Liver (tissue), 9 donors: ENCODE results near the gene ADGRD1. TPM values are rescaled to one million over a fixed set of nuclear protein-coding genes. Genes with fewer than 3 reads are reported as not detected.

Experiments
- DNase-seq: peaks from one replicate; pipeline ENCODE4 v3.0.0-alpha.2; 2017; ENCODE audit warnings: low spot score
- H3K27ac ChIP-seq, 2 donors: one replicate each; pipeline ENCODE4 v1.7.0; 2013; ENCODE audit warnings: inconsistent platforms in 2 of 2, low read length in 2 of 2, control low read depth in 1 of 2, low read depth in 1 of 2, mild to moderate bottlenecking in 1 of 2
- H3K27me3 ChIP-seq, 4 donors: one replicate each; pipeline versions ENCODE4 v1.6.1 to v1.7.0; 2013; ENCODE audit warnings: low read length in 3 of 4, inconsistent platforms in 1 of 4, mild to moderate bottlenecking in 1 of 4, moderate library complexity in 1 of 4; ENCODE audit not compliant: control insufficient read depth in 4 of 4, insufficient read depth in 4 of 4
- H3K36me3 ChIP-seq, 4 donors: one replicate each; pipeline versions ENCODE4 v1.6.1 to v1.7.0; 2013; ENCODE audit warnings: low read length in 3 of 4, mild to moderate bottlenecking in 3 of 4, low read depth in 1 of 4, moderate library complexity in 1 of 4; ENCODE audit not compliant: control insufficient read depth in 4 of 4, insufficient read depth in 3 of 4
- H3K4me1 ChIP-seq, 4 donors: one replicate each; pipeline versions ENCODE4 v1.6.1 to v1.7.0; 2013; ENCODE audit warnings: low read length in 3 of 4, mild to moderate bottlenecking in 3 of 4, moderate library complexity in 1 of 4; ENCODE audit not compliant: control insufficient read depth in 4 of 4, insufficient read depth in 4 of 4
- H3K4me3 ChIP-seq, 3 donors: one replicate each; pipeline versions ENCODE4 v1.6.1 to v1.7.0; 2013; ENCODE audit warnings: low read length in 3 of 3, control low read depth in 1 of 3, low read depth in 1 of 3, mild to moderate bottlenecking in 1 of 3
- H3K9ac ChIP-seq, 2 donors: one replicate each; pipeline ENCODE4 v1.7.0; 2013; ENCODE audit warnings: low read length in 2 of 2, mild to moderate bottlenecking in 2 of 2, moderate library complexity in 2 of 2, control low read depth in 1 of 2, low read depth in 1 of 2
- H3K9me3 ChIP-seq, 4 donors: one replicate each; pipeline versions ENCODE4 v1.6.1 to v1.7.0; 2013; ENCODE audit warnings: low read length in 3 of 4; ENCODE audit not compliant: control insufficient read depth in 4 of 4
- EGR1 ChIP-seq, 2 donors: IDR thresholded peaks; 2 replicates each; pipeline ENCODE4 v1.6.1; 2016 to 2018; ENCODE audit warnings: antibody characterized with exemption in 2 of 2, low read depth in 2 of 2
- FOXA1 ChIP-seq: IDR thresholded peaks from 2 replicates; pipeline ENCODE4 v1.6.1; 2016; ENCODE audit warnings: antibody characterized with exemption
- GABPA ChIP-seq, 2 donors: IDR thresholded peaks in 1 of 2; conservative IDR thresholded peaks in 1 of 2; 2 replicates each; pipeline ENCODE4 v1.6.1; 2016; ENCODE audit warnings: antibody characterized with exemption in 2 of 2, mild to moderate bottlenecking in 1 of 2, moderate library complexity in 1 of 2
- HNF4A ChIP-seq, 2 donors: conservative IDR thresholded peaks; 2 replicates each; pipeline ENCODE4 v1.6.1; 2016; ENCODE audit warnings: antibody characterized with exemption in 2 of 2, mild to moderate bottlenecking in 2 of 2
- HNF4G ChIP-seq: IDR thresholded peaks from 2 replicates; pipeline ENCODE4 v1.6.1; 2016; ENCODE audit warnings: antibody characterized with exemption
- JUND ChIP-seq, 2 donors: IDR thresholded peaks; 2 replicates each; pipeline ENCODE4 v1.6.1; 2016; ENCODE audit warnings: antibody characterized with exemption in 2 of 2
- NR2F2 ChIP-seq: IDR thresholded peaks from 2 replicates; pipeline ENCODE4 v1.6.1; 2016; ENCODE audit warnings: antibody characterized with exemption
- RAD21 ChIP-seq, 2 donors: IDR thresholded peaks; 2 replicates each; pipeline ENCODE4 v1.6.1; 2016; ENCODE audit warnings: antibody characterized with exemption in 2 of 2, mild to moderate bottlenecking in 2 of 2
- RXRA ChIP-seq, 2 donors: IDR thresholded peaks; 2 replicates each; pipeline ENCODE4 v1.6.1; 2017 to 2018; ENCODE audit warnings: antibody characterized with exemption in 2 of 2, mild to moderate bottlenecking in 1 of 2
- SP1 ChIP-seq: IDR thresholded peaks from 2 replicates; pipeline ENCODE4 v1.6.1; 2018; ENCODE audit warnings: antibody characterized with exemption, mild to moderate bottlenecking
- TAF1 ChIP-seq: conservative IDR thresholded peaks from 2 replicates; pipeline ENCODE4 v1.6.1; 2016; ENCODE audit warnings: antibody characterized with exemption, mild to moderate bottlenecking
- YY1 ChIP-seq: IDR thresholded peaks from 2 replicates; pipeline ENCODE4 v1.6.1; 2016; ENCODE audit warnings: antibody characterized with exemption, mild to moderate bottlenecking
- WGBS: extraction: QIAGEN DNeasy Blood & Tissue Kit; methylation state at CpG from one replicate; pipeline ENCODE4 v1.1.7; 2013; 5-methylcytosine and 5-hydroxymethylcytosine counted together
- polyA plus RNA-seq, 2 donors: library from polyadenylated mRNA; stranded (reverse) in 1 of 2; unstranded in 1 of 2; fragments of 200-250 nt in 1 of 2; fragments of >200 nt in 1 of 2; fragmentation: Nextera tagmentation in 1 of 2; extraction: Ambion mirVana in 1 of 2; gene quantifications; one replicate each; pipeline versions ENCODE4 v1.2.1 to v1.2.3, GENCODE V29; 2013 to 2015
- total RNA-seq, 2 donors: library from RNA; depleted of rRNA; stranded (reverse); fragments of >200 nt; gene quantifications; one replicate each; pipeline ENCODE4 v1.2.3, GENCODE V29; 2014
- TF ChIP-seq, protein P1 (sequence below): IDR thresholded peaks from 2 replicates; pipeline ENCODE4 v1.6.1; 2016; ENCODE audit warnings: antibody characterized with exemption
- TF ChIP-seq, protein P2 (sequence below): IDR thresholded peaks from 2 replicates; pipeline ENCODE4 v1.6.1; 2016; ENCODE audit warnings: antibody characterized with exemption
- TF ChIP-seq, protein P3 (sequence below): IDR thresholded peaks from 2 replicates; pipeline ENCODE4 v1.6.1; 2016; ENCODE audit warnings: antibody characterized with exemption
- TF ChIP-seq, protein P4 (sequence below): IDR thresholded peaks from 2 replicates; pipeline ENCODE4 v1.6.1; 2016; ENCODE audit warnings: antibody characterized with exemption, mild to moderate bottlenecking
- donor health status: healthy.
- donor health status: healthy.
- donor health status: healthy.
- donor health status: healthy.
- donor health status: healthy.

ADGRD1 gene
- total and polyA plus RNA-seq, 4 donors = 2.7 to 7.1 (median 4.6) TPM

DNA sequence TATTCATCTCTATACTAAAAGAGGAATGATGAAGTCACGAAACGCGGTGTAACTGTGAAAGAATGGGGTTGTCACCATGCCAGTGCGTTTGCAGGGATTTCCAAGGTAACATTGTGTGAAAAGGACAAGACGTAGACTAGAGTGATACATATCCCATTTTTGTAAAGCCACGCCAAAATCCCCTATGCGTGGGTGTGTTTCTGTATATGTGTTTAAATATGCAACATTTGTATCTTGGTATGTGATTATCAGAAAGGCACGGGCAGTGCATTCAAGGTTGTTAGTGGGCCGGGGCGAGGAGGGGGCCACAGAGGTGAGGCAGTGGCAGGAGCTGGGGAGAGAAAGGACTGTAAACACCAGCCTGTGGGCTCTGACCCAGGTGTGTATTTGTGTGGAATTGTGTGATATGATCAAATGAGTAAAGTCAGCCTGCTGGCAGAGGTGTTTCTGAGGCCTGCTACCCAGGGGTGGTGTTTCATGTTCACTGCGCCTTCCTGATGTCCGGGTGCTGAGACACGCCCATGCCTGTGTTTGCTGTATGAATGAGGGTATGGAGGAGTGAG lies 137.8 kb downstream of the ADGRD1 start:
- Histone ChIP-seq H3K36me3 (no peaks in the 10 kb centered on the region), H3K4me3 (no peak overlapping the region), H3K9me3 (no peaks in the 10 kb centered on the region), H3K27ac (no peak overlapping the region), H3K27me3 (no peaks in the 10 kb centered on the region), H3K4me1 (no peaks in the 10 kb centered on the region), H3K9ac (no peak overlapping the region)
- WGBS = 77% methylated on average over 13 of the region's 13 CpGs
- DNase-seq = no peak
- no peak for TF ChIP-seq TAF1
- no peak for TF ChIP-seq YY1
- TF ChIP-seq, protein P1, sequence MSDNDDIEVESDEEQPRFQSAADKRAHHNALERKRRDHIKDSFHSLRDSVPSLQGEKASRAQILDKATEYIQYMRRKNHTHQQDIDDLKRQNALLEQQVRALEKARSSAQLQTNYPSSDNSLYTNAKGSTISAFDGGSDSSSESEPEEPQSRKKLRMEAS = no peak
- no peak for TF ChIP-seq EGR1 (IDR thresholded peaks at IDR 0.05; ENCODE audit: low read depth in 2 of 2)
- no peak for TF ChIP-seq RAD21 (IDR thresholded peaks at IDR 0.05)
- TF ChIP-seq JUND (IDR thresholded peaks at IDR 0.05) = no peak
- TF ChIP-seq, protein P2, sequence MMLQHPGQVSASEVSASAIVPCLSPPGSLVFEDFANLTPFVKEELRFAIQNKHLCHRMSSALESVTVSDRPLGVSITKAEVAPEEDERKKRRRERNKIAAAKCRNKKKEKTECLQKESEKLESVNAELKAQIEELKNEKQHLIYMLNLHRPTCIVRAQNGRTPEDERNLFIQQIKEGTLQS = no peak
- TF ChIP-seq, protein P3, sequence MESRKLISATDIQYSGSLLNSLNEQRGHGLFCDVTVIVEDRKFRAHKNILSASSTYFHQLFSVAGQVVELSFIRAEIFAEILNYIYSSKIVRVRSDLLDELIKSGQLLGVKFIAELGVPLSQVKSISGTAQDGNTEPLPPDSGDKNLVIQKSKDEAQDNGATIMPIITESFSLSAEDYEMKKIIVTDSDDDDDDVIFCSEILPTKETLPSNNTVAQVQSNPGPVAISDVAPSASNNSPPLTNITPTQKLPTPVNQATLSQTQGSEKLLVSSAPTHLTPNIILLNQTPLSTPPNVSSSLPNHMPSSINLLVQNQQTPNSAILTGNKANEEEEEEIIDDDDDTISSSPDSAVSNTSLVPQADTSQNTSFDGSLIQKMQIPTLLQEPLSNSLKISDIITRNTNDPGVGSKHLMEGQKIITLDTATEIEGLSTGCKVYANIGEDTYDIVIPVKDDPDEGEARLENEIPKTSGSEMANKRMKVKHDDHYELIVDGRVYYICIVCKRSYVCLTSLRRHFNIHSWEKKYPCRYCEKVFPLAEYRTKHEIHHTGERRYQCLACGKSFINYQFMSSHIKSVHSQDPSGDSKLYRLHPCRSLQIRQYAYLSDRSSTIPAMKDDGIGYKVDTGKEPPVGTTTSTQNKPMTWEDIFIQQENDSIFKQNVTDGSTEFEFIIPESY = no peak
- no peak for TF ChIP-seq RXRA (IDR thresholded peaks at IDR 0.05)
- TF ChIP-seq HNF4A (conservative IDR thresholded peaks at IDR 0.05) = no peak
- TF ChIP-seq, protein P4, sequence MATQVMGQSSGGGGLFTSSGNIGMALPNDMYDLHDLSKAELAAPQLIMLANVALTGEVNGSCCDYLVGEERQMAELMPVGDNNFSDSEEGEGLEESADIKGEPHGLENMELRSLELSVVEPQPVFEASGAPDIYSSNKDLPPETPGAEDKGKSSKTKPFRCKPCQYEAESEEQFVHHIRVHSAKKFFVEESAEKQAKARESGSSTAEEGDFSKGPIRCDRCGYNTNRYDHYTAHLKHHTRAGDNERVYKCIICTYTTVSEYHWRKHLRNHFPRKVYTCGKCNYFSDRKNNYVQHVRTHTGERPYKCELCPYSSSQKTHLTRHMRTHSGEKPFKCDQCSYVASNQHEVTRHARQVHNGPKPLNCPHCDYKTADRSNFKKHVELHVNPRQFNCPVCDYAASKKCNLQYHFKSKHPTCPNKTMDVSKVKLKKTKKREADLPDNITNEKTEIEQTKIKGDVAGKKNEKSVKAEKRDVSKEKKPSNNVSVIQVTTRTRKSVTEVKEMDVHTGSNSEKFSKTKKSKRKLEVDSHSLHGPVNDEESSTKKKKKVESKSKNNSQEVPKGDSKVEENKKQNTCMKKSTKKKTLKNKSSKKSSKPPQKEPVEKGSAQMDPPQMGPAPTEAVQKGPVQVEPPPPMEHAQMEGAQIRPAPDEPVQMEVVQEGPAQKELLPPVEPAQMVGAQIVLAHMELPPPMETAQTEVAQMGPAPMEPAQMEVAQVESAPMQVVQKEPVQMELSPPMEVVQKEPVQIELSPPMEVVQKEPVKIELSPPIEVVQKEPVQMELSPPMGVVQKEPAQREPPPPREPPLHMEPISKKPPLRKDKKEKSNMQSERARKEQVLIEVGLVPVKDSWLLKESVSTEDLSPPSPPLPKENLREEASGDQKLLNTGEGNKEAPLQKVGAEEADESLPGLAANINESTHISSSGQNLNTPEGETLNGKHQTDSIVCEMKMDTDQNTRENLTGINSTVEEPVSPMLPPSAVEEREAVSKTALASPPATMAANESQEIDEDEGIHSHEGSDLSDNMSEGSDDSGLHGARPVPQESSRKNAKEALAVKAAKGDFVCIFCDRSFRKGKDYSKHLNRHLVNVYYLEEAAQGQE = no peak
- no peak for TF ChIP-seq NR2F2

DNA sequence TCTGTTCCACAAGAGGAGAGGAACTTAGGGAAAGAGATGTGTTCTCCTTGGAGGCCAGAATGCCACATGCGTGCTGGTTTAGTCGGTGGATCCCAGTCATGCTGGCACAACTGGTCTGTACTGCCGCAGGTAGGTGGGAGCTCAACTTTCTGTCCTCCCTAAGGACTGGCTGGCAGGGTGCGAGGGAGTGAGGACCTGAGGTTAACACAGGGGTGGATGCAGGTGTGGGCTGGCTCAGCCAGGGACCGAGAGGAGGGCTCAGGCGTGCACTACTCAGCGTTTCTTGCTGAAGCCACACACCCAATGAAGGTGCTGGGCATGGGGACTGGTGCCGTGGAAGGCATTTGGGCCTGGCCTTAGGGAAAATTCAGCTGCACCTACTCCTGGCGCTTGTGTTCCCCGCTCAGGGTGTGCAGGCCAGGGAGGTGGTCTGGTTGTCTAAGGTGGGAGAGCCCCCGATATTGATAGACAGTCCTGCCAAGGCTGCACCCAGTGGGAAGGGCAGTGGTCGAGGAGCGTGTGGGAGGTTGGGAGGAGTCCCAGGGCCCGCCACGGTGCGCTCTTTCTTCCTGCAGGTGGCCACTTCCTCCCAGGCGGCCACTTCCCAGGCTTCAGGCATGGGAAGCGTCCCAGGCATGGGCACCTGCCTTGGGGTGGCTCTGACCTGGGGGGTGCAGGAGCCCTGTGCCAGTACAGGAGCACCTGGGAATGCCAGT lies 138.4 kb downstream of the ADGRD1 start:
- H3K4me1 ChIP-seq = no peaks in the 10 kb centered on the region
- no peak for DNase-seq
- H3K9ac ChIP-seq = no peak overlapping the region
- TF ChIP-seq HNF4A (conservative IDR thresholded peaks at IDR 0.05) (no peak), RXRA (IDR thresholded peaks at IDR 0.05) (no peak), SP1 (no peak), TAF1 (no peak), HNF4G (no peak), EGR1 (IDR thresholded peaks at IDR 0.05; ENCODE audit: low read depth in 2 of 2) (no peak), FOXA1 (no peak), GABPA (IDR thresholded peaks at IDR 0.05 in 1 of 2, conservative IDR thresholded peaks at IDR 0.05 in 1 of 2) (no peak), RAD21 (IDR thresholded peaks at IDR 0.05) (no peak), NR2F2 (no peak), JUND (IDR thresholded peaks at IDR 0.05) (no peak), YY1 (no peak)
- TF ChIP-seq, protein P4 = no peak
- TF ChIP-seq, protein P1 = no peak
- TF ChIP-seq, protein P3 = no peak
- TF ChIP-seq, protein P2 = no peak

More for the DNA sequence above, 138.4 kb downstream of the ADGRD1 start:
- no peak overlapping the region for H3K27ac ChIP-seq
- H3K27me3 ChIP-seq = no peaks in the 10 kb centered on the region
- H3K9me3 ChIP-seq = no peaks in the 10 kb centered on the region
- H3K36me3 ChIP-seq = no peaks in the 10 kb centered on the region
- H3K4me3 ChIP-seq = no peak overlapping the region
- 89% methylated on average over 18 of the region's 18 CpGs for WGBS
